Endothelial cell (in vitro differentiated cells): Measurements from ENCODE around the gene DUSP3. TPM values are rescaled to one million over a fixed set of nuclear protein-coding genes. Genes with fewer than 3 reads are reported as not detected.

ENCODE experiments used
- DNase-seq: peaks from one replicate; pipeline ENCODE4 v3.0.0; 2021; ENCODE audit warnings: low spot score
- H3K27ac Mint-ChIP-seq: one replicate; pipeline ENCODE4 v1.8.0; 2021; ENCODE audit warnings: mixed read lengths, inconsistent platforms; ENCODE audit not compliant: unreplicated experiment
- H3K27me3 Mint-ChIP-seq: one replicate; pipeline ENCODE4 v1.8.0; 2021; ENCODE audit warnings: mild to moderate bottlenecking, moderate library complexity, mixed read lengths, inconsistent platforms; ENCODE audit not compliant: unreplicated experiment
- H3K36me3 Mint-ChIP-seq: one replicate; pipeline ENCODE4 v1.8.0; 2021; ENCODE audit warnings: mild to moderate bottlenecking, low read depth, mixed read lengths, inconsistent platforms; ENCODE audit not compliant: unreplicated experiment
- H3K4me1 Mint-ChIP-seq: one replicate; pipeline ENCODE4 v1.8.0; 2021; ENCODE audit warnings: mild to moderate bottlenecking, mixed read lengths, inconsistent platforms; ENCODE audit not compliant: unreplicated experiment
- H3K4me3 Mint-ChIP-seq: one replicate; pipeline ENCODE4 v1.8.0; 2021; ENCODE audit warnings: mild to moderate bottlenecking, mixed read lengths, inconsistent platforms; ENCODE audit not compliant: unreplicated experiment
- H3K9me3 Mint-ChIP-seq: one replicate; pipeline ENCODE4 v1.8.0; 2021; ENCODE audit warnings: mixed read lengths, inconsistent platforms; ENCODE audit not compliant: unreplicated experiment
- CTCF ChIP-seq: fragments of 200-600 bp; sonication (generic); IDR thresholded peaks from one replicate; pipeline ENCODE4 v1.5.0; 2021; ENCODE audit warnings: antibody characterized with exemption; ENCODE audit not compliant: unreplicated experiment
- total RNA-seq: library from RNA; stranded (reverse); fragmentation: NEBNext Ultra II Directional; extraction: Animal tissue kit (Norgen Biotek cat#: 25700); gene quantifications from one replicate; pipeline ENCODE4 v1.2.1, GENCODE V29; 2021; ENCODE audit not compliant: unreplicated experiment

DUSP3 gene
- total RNA-seq, 1 donor from 2014 or later = 41.4 TPM

GRCh38 chr17:43767713-43768059, 11.1 kb downstream of the DUSP3 start:
- Mint-ChIP-seq H3K4me1 (peaks cover 5% of the 10 kb centered on the region), H3K9me3 (no peaks in the 10 kb centered on the region), H3K27ac (no peak overlapping the region), H3K27me3 (no peaks in the 10 kb centered on the region), H3K36me3 (peaks cover 15% of the 10 kb centered on the region), H3K4me3 (no peak overlapping the region)
- no peak for TF ChIP-seq CTCF
- DNase-seq = no peak

- peaks cover 5% of the 10 kb centered on the region for H3K4me1 Mint-ChIP-seq
- TF ChIP-seq CTCF = no peak
- no peaks in the 10 kb centered on the region for H3K9me3 Mint-ChIP-seq
Measured at GRCh38 chr17:43767053-43767712, 11.6 kb downstream of the DUSP3 start.

GRCh38 chr17:43766413-43767052, 12.2 kb downstream of the DUSP3 start:
- no peaks in the 10 kb centered on the region for H3K9me3 Mint-ChIP-seq
- DNase-seq = peak; percentile 78
- peak; percentile 94 for TF ChIP-seq CTCF
- no peak overlapping the region for H3K27ac Mint-ChIP-seq
- peaks cover 5% of the 10 kb centered on the region for H3K4me1 Mint-ChIP-seq
- H3K4me3 Mint-ChIP-seq = no peak overlapping the region
- H3K36me3 Mint-ChIP-seq = peaks cover 11% of the 10 kb centered on the region
- H3K27me3 Mint-ChIP-seq = no peaks in the 10 kb centered on the region

More at GRCh38 chr17:43767053-43767712, 11.6 kb downstream of the DUSP3 start:
- no peaks in the 10 kb centered on the region for H3K27me3 Mint-ChIP-seq
- no peak overlapping the region for H3K4me3 Mint-ChIP-seq
- peaks cover 11% of the 10 kb centered on the region for H3K36me3 Mint-ChIP-seq
- H3K27ac Mint-ChIP-seq = no peak overlapping the region
- DNase-seq = no peak

GRCh38 chr17:43760254-43760852, 18.4 kb downstream of the DUSP3 start:
- H3K4me3 Mint-ChIP-seq = no peak overlapping the region
- peak; percentile 99 for DNase-seq
- peaks cover 43% of the 10 kb centered on the region for H3K4me1 Mint-ChIP-seq
- H3K27ac Mint-ChIP-seq = peak overlapping the region; percentile 89
- H3K9me3 Mint-ChIP-seq = no peaks in the 10 kb centered on the region
- no peaks in the 10 kb centered on the region for H3K36me3 Mint-ChIP-seq
- peak; percentile 97 for TF ChIP-seq CTCF
- peaks cover 5% of the 10 kb centered on the region for H3K27me3 Mint-ChIP-seq

- peak overlapping the region; percentile 86 for H3K27ac Mint-ChIP-seq
- H3K4me1 Mint-ChIP-seq = peaks cover 43% of the 10 kb centered on the region
- no peak for DNase-seq
- H3K27me3 Mint-ChIP-seq = peaks cover 5% of the 10 kb centered on the region
- H3K9me3 Mint-ChIP-seq = no peaks in the 10 kb centered on the region
- H3K4me3 Mint-ChIP-seq = no peak overlapping the region
- TF ChIP-seq CTCF = no peak
- H3K36me3 Mint-ChIP-seq = no peaks in the 10 kb centered on the region
Measured at GRCh38 chr17:43759836-43760235, 18.9 kb downstream of the DUSP3 start.
